ENCODE results near the gene CMKLR1.

GRCh38 chr12:108313606-108314351, 25.3 kb downstream of the CMKLR1 start:
- TF ChIP-seq CTCF (IDR thresholded peaks at IDR 0.05; ENCODE audit: borderline replicate concordance, extremely low read depth, low read length, poor library complexity, severe bottlenecking) (no peak), EZH2 (IDR thresholded peaks at IDR 0.05; ENCODE audit: borderline replicate concordance, low read depth, low read length, severe bottlenecking) (no peak)

Data from DND-41 (cell line).